CD4-positive, alpha-beta T cell (primary cell): Measurements from ENCODE around the gene TYMS. TPM values are rescaled to one million over a fixed set of nuclear protein-coding genes. Genes with fewer than 3 reads are reported as not detected.

Experiments
- ATAC-seq: fragments of 200-7000 bp; cut with Tn5 transposase; one replicate; pipeline ENCODE4 v1.10.0; 2022; ENCODE audit warnings: mild to moderate bottlenecking; ENCODE audit not compliant: poor library complexity
- CTCF ChIA-PET: fragments of 350-600 bp; sonication (Branson Sonifier 250); formaldehyde crosslinking; loops from one replicate; lab custom pipeline; 2021; ENCODE audit warnings: antibody characterized with exemption, inconsistent platforms; lab: Charles Lee
- POLR2A ChIA-PET: fragments of 350-600 bp; sonication (Branson Sonifier 250); formaldehyde crosslinking; loops from one replicate; lab custom pipeline; 2021; ENCODE audit warnings: antibody characterized with exemption, inconsistent platforms; lab: Charles Lee
- DNase-seq, 14 experiments: peaks; one replicate each; pipeline ENCODE4 v3.0.0-alpha.2; 2013 to 2020; ENCODE audit warnings: mixed read lengths in 2 of 14
- H3K27ac ChIP-seq, 2 donors: one replicate each; pipeline versions ENCODE4 v1.5.1 to v1.7.0; 2013; ENCODE audit warnings: low read length in 2 of 2, low read depth in 1 of 2, mild to moderate bottlenecking in 1 of 2
- H3K27me3 ChIP-seq, 2 experiments: 1 replicate in 1 of 2; 2 replicates in 1 of 2; pipeline versions ENCODE4 v1.6.1 to v1.7.0; 2013; ENCODE audit warnings: low read length in 2 of 2, control low read depth in 1 of 2, mild to moderate bottlenecking in 1 of 2, moderate library complexity in 1 of 2; ENCODE audit not compliant: insufficient read depth in 2 of 2, control insufficient read depth in 1 of 2
- H3K36me3 ChIP-seq: one replicate; pipeline ENCODE4 v1.6.1; 2013; ENCODE audit warnings: low read length, control low read depth; ENCODE audit not compliant: insufficient read depth
- H3K4me1 ChIP-seq: one replicate; pipeline ENCODE4 v1.6.1; 2013; ENCODE audit warnings: low read length, control low read depth; ENCODE audit not compliant: insufficient read depth
- H3K4me3 ChIP-seq: one replicate; pipeline ENCODE4 v1.5.1; 2013; ENCODE audit warnings: mild to moderate bottlenecking, low read length, moderate library complexity
- H3K9me3 ChIP-seq, 2 experiments: 1 replicate in 1 of 2; 2 replicates in 1 of 2; pipeline versions ENCODE4 v1.6.1 to v1.7.0; 2013; ENCODE audit warnings: low read length in 2 of 2, mild to moderate bottlenecking in 2 of 2, control low read depth in 1 of 2, moderate library complexity in 1 of 2; ENCODE audit not compliant: control insufficient read depth in 1 of 2, insufficient read depth in 1 of 2
- H3K27ac Mint-ChIP-seq: one replicate; pipeline ENCODE4 v1.8.0; 2020; ENCODE audit warnings: mixed read lengths
- H3K27me3 Mint-ChIP-seq: one replicate; pipeline ENCODE4 v1.8.0; 2021; ENCODE audit warnings: mixed read lengths
- H3K36me3 Mint-ChIP-seq: one replicate; pipeline ENCODE4 v1.8.0; 2021; ENCODE audit warnings: low read depth, mixed read lengths
- H3K4me1 Mint-ChIP-seq: one replicate; pipeline ENCODE4 v1.8.0; 2021; ENCODE audit warnings: low read depth, mixed read lengths
- H3K4me3 Mint-ChIP-seq: one replicate; pipeline ENCODE4 v1.8.0; 2020; ENCODE audit warnings: mild to moderate bottlenecking, mixed read lengths
- H3K9me3 Mint-ChIP-seq: one replicate; pipeline ENCODE4 v1.8.0; 2020; ENCODE audit warnings: mixed read lengths
- CTCF ChIP-seq: fragments of 200-600 bp; IDR thresholded peaks from one replicate; pipeline ENCODE4 v1.8.0; 2022; ENCODE audit warnings: antibody characterized with exemption, mild to moderate bottlenecking
- intact Hi-C, 2 experiments: fragments of 100-400 bp; cut with DNase I in 1 of 2; cut with micrococcal nuclease in 1 of 2; formaldehyde crosslinking; loops; one replicate each; pipeline versions ENCODE4 v1.15.1 to v1.9.0; 2023 to 2025; cut with DNase I, micrococcal nuclease
- total RNA-seq, 174 experiments: library from RNA in 2 of 174; stranded (reverse) in 2 of 174; gene quantifications; one replicate each; pipeline ENCODE4 v1.2.3 and lab custom pipeline; 2021 to 2026

Gene TYMS
- total RNA-seq, 2 experiments from 2014 or later, result 1.1 to 1.5 TPM

GRCh38 chr18:615773-616172 is 41.7 kb upstream of the TYMS start:
- no peak for TF ChIP-seq CTCF
- peak in 1 of 14 experiments; percentile 10 for DNase-seq
- Mint-ChIP-seq H3K27me3 (peaks cover 7% of the 10 kb centered on the region), H3K4me3 (no peak overlapping the region), H3K27ac (no peak overlapping the region), H3K9me3 (no peaks in the 10 kb centered on the region), H3K36me3 (no peaks in the 10 kb centered on the region), H3K4me1 (no peaks in the 10 kb centered on the region)
- ChIA-PET POLR2A (no interaction called here), CTCF (interaction anchor here (2.9 kb wide), 1 partner anchor 12 kb away, joined by 8 read pairs; no protein-coding TSS in a partner anchor)
- Histone ChIP-seq H3K27ac (no peak overlapping the region), H3K4me1 (no peaks in the 10 kb centered on the region), H3K4me3 (no peak overlapping the region), H3K9me3 (no peaks in the 10 kb centered on the region), H3K27me3 (no peaks in the 10 kb centered on the region), H3K36me3 (no peaks in the 10 kb centered on the region)
- intact Hi-C loops, result loop anchor here (1.0 to 5.0 kb wide), 3 partner anchors 18 to 508 kb away; partner anchors contain the start of gene THOC1 (in 1 of the 2)
- no peak for ATAC-seq

- no peak overlapping the region for H3K4me3 ChIP-seq
- intact Hi-C loops, result loop anchor here (1.0 to 5.0 kb wide), 3 partner anchors 19 to 509 kb away; partner anchors contain the start of gene THOC1 (in 1 of the 2)
- H3K4me3 Mint-ChIP-seq, result no peak overlapping the region
- DNase-seq (peak in 4 of 14 experiments; percentile 4 to 54 (median 46)), ATAC-seq (no peak)
- no peaks in the 10 kb centered on the region for H3K36me3 ChIP-seq
- peaks cover 7% of the 10 kb centered on the region for H3K27me3 Mint-ChIP-seq
- H3K9me3 Mint-ChIP-seq, result no peaks in the 10 kb centered on the region
- peak; percentile 70 for TF ChIP-seq CTCF
- ChIA-PET POLR2A (no interaction called here), CTCF (interaction anchor here (2.9 kb wide), 1 partner anchor 13 kb away, joined by 8 read pairs; no protein-coding TSS in a partner anchor)
- H3K27ac Mint-ChIP-seq, result no peak overlapping the region
- no peaks in the 10 kb centered on the region for H3K4me1 Mint-ChIP-seq
- peaks cover 0 to 5% of the 10 kb centered on the region in 2 experiments for H3K27me3 ChIP-seq
- H3K27ac ChIP-seq, result no peak overlapping the region
- H3K9me3 ChIP-seq, result no peaks in the 10 kb centered on the region
- H3K4me1 ChIP-seq, result no peaks in the 10 kb centered on the region
- no peaks in the 10 kb centered on the region for H3K36me3 Mint-ChIP-seq
These were observed 41.0 kb upstream of the TYMS start for GRCh38 chr18:616380-616995.

GRCh38 chr18:617970-618504 is 39.4 kb upstream of the TYMS start:
- no peak overlapping the region for H3K4me3 Mint-ChIP-seq
- H3K4me1 Mint-ChIP-seq, result no peaks in the 10 kb centered on the region
- peaks cover 11% of the 10 kb centered on the region for H3K27me3 Mint-ChIP-seq
- Histone ChIP-seq H3K36me3 (no peaks in the 10 kb centered on the region), H3K4me1 (no peaks in the 10 kb centered on the region), H3K27ac (no peak overlapping the region), H3K27me3 (peaks cover 0 to 5% of the 10 kb centered on the region in 2 experiments), H3K4me3 (no peak overlapping the region), H3K9me3 (no peaks in the 10 kb centered on the region)
- ATAC-seq, result no peak
- CTCF ChIA-PET, result no interaction called here
- intact Hi-C loops, result loop anchor here (5.0 kb wide), 2 partner anchors 351 to 511 kb away; partner anchors contain the start of gene THOC1 (in 1 of the 2)
- no peak for TF ChIP-seq CTCF
- DNase-seq, result no peak
- POLR2A ChIA-PET, result no interaction called here
- no peaks in the 10 kb centered on the region for H3K9me3 Mint-ChIP-seq
- H3K27ac Mint-ChIP-seq, result no peak overlapping the region
- H3K36me3 Mint-ChIP-seq, result no peaks in the 10 kb centered on the region
